HG03196 (cell line): ENCODE results near the gene FMNL3.
"Not testable (repeated sequence)": the region's sequence is repeated elsewhere in the genome, so short reads cannot be mapped to it uniquely, and the experiment has no call there.

ENCODE experiments used
- ATAC-seq: cut with Tn5 transposase; IDR thresholded peaks from one replicate; pipeline ENCODE4 v1.9.1; 2021; ENCODE audit not compliant: unreplicated experiment

FMNL3 gene

GRCh38 chr12:49713952-49714351, 6.7 kb upstream of the FMNL3 start:
- ATAC-seq, result not testable (repeated sequence)

- ATAC-seq, result no peak
These were observed 1.6 kb upstream of the FMNL3 start for GRCh38 chr12:49708851-49709250.

DNA sequence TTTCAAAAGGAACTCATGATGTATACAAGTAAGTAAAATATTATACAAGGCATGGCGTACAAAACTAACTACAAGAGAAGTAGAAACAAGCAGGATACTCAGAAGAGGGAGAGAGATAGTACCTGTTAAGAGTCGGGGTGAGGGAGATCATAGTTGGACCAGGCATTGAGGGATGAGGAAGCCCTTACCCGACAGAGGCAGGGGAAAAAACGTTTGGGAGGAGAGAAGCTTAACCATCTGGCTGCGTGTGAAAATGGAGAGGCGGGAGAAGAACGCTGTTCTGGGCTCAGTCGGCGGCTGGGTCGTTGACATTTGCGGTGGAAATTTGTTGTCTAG, 575 bp upstream of the FMNL3 start:
- no peak for ATAC-seq

DNA sequence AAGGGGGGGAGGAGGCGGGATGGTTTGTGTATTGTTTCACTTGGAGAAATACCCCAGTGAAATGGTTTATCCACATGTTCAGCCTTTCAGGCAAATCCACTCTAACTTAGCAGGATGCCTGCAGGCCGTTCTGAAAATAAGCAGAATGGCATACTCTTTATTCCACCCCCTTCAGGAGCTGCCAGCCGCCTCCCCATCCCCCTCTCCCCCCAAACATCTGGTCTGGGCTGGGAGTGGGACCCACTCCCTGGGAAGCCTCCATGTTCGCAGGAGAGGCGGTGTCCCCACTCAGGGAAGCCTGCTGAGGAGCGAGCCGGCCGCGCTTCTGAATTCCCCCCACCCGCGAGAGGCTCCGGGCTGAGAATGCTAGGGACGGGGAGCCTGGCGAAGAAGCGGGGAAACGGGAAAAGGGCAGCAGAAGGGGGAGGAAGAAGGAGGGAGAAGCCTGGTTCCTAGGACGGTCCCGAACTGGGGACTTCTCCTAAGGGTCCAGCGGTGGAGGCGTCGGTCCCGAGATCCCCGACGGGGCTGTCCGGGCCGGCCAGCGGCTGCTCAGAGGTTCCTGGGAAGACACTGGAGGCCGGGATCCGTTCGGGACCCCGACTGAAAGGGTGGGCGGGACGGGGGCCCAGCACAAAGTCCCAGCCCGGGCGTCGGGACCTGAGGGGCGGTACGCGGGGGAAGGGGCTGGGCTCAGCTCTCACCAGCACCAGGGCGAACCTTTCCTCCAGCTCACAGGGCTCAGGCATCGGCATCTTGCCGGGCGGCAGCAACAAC, 666 bp downstream of the FMNL3 start:
- ATAC-seq, result peak; percentile 16

- ATAC-seq, result no peak
These were observed 1.6 kb downstream of the FMNL3 start for GRCh38 chr12:49705479-49706134.

DNA sequence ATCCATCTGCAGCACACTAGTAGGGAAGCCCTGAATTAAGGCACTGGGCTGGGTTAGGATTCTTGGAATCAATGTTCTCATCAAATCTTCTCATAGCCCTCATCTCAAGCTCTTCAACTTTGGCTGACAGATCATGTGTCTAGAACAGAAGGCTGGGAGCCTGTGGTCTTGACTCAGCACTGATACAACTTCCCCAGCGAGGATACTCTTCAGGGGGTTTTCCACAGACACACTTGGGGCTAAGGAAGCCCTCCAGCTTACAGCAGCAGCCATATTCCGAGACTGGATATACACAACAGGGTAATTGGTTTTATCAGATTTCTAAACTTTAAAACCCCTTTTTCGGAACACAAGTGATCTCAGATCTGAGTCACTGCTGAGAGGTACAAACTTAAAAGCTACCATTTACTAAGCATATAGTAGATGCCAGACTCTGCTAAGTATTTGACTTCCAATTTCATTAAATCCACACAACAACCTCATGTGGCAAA, 3.5 kb downstream of the FMNL3 start:
- ATAC-seq, result no peak

DNA sequence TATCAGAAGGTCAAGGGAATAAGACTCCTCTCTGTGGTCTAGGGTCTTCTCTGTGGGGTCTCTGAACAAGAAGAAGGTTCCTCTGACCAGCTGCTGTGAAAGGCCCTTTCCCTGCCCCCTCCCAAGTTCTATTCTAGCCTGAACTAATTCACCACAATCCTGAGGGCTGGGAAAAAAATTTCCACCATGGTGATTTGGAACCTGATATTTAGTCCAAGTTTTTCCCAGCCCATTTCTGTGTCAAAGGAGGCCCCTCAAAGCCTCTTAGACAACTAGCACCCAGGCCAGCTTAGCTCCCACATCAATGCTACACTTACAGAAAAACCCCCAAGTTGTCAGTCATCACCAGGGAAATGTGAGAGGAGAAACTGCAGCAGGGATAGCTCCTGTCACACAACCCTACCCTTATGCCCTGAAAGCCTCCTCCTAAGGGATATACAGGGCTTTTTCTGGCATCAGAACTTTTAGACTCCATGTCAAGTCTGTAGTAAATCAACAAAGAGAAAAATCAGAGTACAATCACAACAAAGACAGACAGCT, 4.5 kb downstream of the FMNL3 start:
- ATAC-seq, result no peak

- no peak for ATAC-seq
These were observed 5.2 kb downstream of the FMNL3 start for GRCh38 chr12:49702009-49702408.

GRCh38 chr12:49698619-49699545, 8.3 kb downstream of the FMNL3 start:
- ATAC-seq, result peak; percentile 71

- ATAC-seq, result no peak
These were observed 9.4 kb downstream of the FMNL3 start for GRCh38 chr12:49697808-49698207.

DNA sequence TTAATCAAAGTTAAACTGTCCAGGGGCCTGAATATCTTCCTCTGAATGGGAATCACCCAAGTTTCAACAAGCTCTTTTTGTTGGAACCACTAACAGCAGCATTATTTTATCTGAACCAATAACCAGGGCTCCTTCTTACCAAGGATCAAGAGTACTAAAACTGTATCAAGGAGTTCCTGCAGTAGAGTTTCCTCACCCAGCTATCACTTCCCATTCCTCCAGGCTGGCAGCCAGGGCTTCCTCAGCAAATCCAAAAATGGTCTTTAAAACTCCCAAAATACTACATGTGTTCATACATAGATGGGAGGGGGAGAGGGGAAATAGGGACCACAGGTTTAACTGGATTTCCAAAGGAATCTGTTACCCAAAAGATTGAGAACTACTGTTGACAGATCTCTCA, 10.5 kb downstream of the FMNL3 start:
- ATAC-seq, result no peak

DNA sequence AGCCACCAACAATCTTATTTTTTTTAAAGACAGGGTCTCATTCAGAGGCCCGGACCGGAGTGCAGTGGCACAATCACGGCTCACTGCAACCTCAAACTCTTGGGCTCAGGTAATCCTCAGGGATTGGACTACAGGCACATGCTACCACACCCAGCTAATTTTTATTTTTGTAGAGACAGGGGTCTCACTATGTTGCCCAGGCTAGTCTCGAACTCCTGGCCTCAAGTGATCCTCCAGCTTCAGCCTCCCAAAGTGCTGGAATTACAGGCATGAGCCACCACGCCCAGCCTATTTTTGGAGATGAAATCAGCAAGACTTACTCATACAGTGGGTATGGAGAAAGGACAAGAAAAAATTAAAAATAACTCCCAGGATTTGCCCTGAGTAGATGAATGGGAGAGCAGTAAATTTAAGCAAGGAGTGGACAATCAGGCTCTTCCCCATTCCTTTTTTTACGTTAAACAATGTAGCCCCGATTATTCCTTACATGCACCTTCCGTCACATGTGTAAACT, 13.2 kb downstream of the FMNL3 start:
- ATAC-seq, result no peak

GRCh38 chr12:49692851-49693250, 14.4 kb downstream of the FMNL3 start:
- no peak for ATAC-seq

DNA sequence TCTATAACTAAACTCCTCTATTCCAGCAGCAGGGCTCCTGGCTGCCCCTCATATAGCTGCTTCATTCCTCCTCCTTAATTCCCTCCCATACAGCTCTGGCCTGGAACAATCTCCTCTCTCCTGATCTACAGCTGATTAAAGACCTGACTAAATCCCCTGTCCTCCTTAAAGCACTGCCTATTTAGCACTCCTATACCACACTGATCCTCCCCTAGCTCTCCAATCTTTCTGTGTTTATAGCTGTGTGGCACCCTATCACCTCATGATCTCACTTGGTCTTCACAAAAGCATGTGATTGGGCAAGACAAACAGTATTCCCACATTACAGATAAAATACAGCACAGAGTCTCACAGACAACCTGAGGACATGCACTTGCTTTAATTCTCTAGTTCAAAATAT, 17.4 kb downstream of the FMNL3 start:
- no peak for ATAC-seq

GRCh38 chr12:49689237-49689636, 18.0 kb downstream of the FMNL3 start:
- ATAC-seq, result no peak

GRCh38 chr12:49687941-49688340, 19.3 kb downstream of the FMNL3 start:
- no peak for ATAC-seq

DNA sequence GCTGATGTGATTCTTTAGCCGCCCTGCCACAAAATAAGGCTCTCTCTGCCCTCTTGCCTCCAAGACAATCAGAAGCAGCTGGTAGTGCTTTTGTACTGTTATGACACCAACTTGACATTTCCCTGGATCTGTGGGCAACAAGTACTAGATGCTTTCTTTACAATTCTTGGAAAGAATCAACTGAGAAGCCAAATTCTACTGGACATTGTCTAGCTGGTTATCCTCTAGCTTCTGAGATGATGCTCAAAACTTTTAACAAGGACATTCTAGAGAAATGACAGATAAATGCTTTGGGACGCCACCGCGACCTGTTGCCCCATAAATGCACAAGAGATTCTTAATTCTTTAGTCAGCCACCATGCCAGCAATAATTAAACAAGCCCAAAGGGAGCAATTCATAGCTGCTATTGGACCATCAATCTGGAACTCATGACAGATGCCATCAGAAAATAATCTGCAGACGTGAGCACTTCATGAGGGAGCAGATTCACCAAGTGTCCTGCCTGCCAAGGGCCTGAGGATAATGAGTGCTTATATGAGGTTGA, 22.8 kb downstream of the FMNL3 start:
- no peak for ATAC-seq

GRCh38 chr12:49683599-49684309, 23.5 kb downstream of the FMNL3 start:
- ATAC-seq, result no peak

DNA sequence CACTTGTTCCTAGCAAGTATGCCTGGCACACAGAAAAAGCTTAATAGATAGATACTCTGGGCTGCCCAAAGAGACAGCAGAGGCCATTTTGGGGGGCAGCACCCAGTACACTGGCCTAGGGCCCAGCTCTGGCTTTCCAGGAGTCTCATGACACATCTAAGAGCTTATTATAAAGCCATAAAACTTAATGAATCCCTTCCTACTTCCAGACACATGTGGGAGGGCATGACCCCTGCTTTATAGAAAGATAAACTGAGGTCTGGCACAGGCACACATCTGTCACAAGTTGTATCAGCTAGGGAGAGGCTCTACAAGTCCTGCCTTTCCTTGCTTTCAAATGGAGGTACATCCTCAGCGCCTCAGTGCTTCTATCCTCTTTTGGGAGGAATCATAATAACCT, 27.1 kb downstream of the FMNL3 start:
- no peak for ATAC-seq

- ATAC-seq, result no peak
These were observed 28.5 kb downstream of the FMNL3 start for GRCh38 chr12:49678711-49679110.
